GM21737 (cell line): ENCODE measurements around the gene MAK.
"Not testable (repeated sequence)": the region's sequence is repeated elsewhere in the genome, so short reads cannot be mapped to it uniquely, and the experiment has no call there.

Source experiments
- ATAC-seq: cut with Tn5 transposase; IDR thresholded peaks from one replicate; pipeline ENCODE4 v1.9.1; 2021; ENCODE audit warnings: mild to moderate bottlenecking, moderate library complexity; ENCODE audit not compliant: unreplicated experiment

MAK gene, protein sequence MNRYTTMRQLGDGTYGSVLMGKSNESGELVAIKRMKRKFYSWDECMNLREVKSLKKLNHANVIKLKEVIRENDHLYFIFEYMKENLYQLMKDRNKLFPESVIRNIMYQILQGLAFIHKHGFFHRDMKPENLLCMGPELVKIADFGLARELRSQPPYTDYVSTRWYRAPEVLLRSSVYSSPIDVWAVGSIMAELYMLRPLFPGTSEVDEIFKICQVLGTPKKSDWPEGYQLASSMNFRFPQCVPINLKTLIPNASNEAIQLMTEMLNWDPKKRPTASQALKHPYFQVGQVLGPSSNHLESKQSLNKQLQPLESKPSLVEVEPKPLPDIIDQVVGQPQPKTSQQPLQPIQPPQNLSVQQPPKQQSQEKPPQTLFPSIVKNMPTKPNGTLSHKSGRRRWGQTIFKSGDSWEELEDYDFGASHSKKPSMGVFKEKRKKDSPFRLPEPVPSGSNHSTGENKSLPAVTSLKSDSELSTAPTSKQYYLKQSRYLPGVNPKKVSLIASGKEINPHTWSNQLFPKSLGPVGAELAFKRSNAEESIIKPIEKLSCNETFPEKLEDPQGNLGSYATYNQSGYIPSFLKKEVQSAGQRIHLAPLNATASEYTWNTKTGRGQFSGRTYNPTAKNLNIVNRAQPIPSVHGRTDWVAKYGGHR

DNA sequence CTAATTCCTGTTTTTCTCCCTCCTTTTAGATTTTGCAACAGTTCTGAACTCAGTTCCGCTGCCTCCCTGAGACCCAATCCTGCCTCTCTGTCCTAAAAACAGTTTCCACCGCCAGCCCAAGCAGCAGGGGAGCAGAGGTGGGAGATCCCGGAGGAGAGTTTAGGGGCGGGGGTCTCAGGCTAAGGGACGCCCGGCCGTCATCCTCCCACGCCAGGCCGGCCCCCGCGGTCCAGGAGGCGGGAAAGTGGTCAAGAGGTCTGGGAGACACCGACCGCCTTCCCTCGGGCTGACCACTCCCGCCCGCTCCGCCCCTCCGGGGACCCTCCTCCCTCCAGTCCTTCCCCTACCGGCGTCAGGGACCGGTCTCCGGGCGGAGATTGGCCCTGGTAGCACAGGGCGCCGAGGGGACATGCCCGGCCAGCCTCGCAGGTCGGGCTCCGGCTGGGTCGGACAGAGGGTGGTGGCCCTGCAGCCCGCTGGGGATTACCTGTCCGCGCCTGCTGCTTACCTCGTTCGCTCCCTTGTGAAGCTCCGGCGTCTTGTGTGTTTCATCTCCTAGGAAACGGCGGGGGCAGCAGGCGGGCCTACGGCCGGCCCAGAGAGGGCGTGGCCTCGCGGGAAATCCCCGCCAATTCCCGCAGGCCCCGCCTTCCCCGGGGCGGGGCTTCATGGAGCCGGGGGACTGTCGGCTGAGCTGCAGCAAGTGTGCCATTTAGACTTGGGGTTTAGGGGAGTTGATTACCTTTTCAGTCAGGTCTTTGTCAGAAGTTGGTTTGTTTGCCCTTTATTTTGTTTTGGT is at the start of gene MAK:
Gene MAK, minus strand, starts transcription at position 545 of the 799 bp plus-strand sequence. CDS start 7,891 bp downstream, outside the sequence.
- ATAC-seq: peak; percentile 79

DNA sequence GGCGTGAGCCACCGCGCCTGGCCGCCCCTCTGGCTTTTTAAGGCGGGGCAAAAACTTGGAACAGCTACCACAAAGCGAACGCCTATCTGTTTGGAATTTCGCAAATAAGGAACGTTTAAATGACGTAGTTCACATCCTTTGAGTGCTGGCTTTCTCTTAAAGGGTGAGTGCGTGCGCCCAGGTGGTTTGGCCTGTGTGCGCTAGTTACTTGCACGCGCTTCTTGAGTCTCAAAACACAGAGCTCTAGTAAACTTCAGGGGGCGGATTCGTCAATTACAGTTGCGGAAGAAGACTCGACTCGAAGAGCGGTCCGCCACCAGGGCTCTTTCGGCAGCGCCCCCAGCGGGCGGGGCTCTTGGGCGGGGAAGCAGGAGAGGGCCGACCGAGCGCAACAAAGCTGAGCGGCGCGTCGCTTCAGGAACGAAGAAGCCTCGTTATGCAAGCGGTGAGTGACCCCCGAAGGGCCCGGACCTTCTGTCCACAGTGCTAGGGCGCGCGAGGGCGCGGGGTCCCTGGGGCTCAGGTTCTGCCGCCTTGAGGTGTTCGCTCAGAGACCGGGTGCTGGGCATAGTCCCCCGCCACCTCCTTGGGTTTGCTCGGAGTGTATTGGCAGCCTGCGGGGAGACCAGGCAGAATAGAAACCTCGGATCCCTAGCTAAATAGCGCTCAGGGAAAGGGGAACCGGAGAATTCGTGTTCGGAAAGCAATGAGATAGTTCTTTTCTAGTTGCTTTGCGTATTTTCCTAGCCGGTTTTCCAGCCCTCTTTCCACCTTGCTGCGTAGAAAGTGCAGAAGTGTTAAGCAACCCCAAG is 48.6 kb upstream of the MAK start, which contains the start of gene SYCP2L:
Gene SYCP2L, plus strand, starts transcription at position 362 of the 812 bp plus-strand sequence. Its CDS starts 75 bp downstream, at position 437.
- ATAC-seq: peak; percentile 35

DNA sequence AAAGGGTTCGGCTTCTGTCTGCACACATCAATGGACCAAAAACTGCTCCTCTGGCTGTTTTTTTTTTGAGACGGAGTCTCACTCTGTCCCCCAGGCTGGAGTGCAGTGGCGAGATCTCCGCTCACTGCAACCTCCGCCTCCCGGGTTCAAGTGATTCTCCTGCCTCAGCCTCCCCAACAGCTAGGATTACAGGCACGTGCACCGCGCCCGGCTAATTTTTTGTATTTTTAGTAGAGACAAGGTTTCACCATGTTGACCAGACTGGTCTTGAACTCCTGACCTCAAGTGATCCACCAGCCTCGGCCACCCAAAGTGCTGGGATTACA is 48.0 kb upstream of the MAK start:
- ATAC-seq: not testable (repeated sequence)

DNA sequence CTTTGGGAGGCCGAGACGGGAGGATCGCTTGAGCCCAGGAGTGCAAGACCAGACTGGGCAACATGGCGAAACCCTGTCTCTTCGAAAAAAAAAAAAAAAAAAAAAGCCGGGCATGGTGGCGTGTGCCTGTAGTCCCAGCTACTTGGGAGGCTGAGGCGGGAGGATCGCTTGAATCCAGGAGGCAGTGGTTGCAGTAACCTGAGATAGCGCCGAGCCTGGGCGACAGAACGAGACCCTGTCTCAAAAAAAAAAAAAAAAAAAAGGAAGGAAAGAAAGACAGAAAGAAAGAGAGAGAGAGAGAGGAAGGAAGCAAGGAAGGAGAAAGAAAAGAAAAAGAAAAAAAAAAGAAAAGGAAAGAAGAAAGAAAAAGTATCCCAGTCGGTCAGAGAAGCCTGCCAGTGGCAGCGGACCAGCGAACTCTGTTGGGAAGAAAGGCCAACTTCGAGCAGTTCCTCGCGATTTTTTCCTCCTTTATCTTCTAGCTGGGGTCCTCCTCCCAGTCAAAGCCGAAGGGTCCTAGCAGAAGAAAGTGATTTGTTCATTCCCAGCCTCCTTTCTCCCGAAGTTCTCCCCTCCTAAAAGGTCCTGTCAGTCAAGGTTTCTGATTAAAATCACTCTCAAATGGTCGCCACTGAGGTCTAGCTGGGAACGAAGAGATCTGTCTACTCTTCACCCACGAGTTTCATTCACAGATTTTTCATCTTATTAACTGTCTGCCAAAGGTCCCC is 46.1 kb upstream of the MAK start:
- no peak for ATAC-seq

DNA sequence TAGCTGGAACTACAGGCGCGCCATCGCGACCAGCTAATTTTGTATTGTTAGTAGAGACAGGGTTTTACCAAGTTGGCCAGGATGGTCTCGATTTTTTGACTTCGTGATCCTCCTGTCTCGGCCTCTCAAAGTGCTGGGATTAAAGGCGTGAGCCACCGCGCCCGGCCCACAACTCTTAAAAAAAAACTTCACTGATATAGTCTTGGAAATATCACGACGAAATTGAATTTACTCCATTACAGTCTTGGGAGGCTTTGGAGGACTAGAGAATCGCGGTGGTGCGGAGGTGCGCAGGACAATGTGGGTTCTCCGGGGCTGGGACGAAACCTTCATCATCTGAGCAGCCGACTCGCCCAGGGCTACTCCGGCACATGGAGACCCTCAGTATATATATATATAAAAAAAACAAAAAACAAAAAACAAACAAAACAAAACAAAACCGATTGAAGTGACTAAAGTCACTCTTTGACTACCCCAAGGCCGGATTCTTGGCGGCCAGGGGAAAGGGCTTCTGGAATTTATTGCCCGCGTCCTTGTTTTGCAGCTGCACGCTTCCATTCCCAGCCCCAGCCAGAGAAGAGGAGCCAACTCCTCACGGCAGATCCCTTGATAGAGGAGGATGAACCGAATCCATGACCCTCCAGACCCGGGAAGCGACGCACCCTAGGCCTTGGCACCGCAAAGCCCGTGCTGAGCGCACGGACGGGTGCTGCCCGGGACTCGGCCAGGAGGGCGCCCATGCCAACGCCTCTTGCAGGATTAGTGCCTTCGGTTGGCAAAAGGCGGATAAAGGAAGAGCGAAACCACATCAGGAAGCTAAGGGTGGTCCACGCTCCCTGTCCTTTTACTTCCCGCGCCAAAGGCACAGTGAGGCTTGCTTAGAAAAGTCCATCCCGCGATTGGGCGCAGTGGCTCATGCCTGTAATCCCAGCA is 45.2 kb upstream of the MAK start:
- ATAC-seq: no peak

DNA sequence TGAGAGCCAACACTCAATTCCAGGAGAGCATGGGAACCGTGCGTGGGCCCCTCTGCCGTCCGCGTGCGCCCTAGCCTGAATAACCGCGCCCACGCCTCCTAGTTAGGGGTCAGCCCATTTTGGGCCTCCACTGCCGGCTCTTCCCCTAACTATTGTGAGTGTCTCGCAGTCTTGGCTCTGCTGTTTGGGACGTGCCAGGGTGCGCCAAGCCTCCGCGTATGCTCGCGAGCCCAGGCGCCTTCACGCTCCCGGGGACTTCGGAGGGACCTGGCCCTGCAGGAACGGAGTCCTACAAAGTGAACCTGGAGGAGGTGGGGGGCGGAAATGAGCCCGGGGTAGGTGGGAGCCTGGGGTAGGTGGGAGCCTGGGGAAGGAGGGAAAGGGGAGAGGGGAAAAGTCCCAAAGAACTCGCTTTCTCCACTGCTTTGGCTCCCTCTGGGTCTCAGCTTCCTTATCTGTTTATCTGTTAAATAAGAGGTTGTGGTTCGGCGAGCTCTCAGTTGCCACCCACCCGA is 44.4 kb upstream of the MAK start:
- no peak for ATAC-seq

DNA sequence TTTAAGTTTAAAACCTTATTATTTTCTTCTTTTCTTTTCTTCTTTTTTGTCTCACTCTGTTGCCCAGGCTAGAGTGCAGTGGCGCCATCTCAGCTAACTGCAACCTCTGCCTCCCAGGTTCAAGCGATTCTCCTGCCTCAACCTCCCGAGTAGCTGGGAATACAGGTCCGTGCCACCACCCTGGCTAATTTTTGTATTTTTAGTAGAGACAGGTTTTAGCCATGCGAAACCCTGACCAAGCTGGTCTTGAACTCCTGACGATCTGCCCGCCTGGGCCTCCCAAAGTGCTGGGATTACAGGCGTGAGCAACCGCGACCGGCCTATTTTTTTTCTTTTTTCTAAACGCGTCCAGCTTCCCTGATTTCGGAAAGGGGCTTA is 43.9 kb upstream of the MAK start:
- not testable (repeated sequence) for ATAC-seq

DNA sequence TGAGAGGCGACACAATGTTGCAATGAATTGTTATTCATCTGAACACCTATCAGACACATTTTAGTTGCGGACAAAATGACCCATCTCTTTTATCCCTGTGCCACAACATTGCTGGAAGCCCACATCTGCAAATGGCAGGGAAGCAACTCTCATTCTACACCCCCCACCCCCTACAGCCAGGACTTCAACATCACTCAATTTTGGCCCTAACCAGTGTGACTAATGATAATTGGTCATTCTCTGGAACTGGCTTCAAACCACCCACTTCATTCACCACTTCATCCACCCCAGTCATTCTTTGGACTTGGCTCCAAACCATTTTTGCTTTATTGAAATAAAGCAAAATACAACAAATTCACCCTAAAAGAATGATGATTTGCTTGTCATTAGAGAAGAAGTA is 42.0 kb upstream of the MAK start:
- ATAC-seq: no peak

DNA sequence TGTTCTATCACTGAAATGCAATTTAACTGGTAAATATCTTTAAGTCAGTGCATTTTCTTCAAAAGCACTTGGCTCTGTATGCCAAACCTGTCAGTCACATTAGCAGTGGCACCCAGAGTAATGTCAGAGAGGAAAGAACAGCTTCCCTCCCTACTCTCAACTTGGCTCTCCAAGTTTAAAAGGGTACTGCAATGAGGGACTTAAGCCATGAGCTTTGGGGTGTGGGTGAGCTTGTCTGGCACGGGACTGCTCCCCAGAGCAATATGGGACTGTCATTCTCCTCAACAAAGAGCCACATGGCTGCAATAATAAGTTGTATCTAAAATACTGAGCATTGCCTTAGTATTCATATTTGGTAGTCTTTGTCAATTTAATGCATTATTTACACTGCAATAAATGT is 39.5 kb upstream of the MAK start:
- ATAC-seq: no peak

DNA sequence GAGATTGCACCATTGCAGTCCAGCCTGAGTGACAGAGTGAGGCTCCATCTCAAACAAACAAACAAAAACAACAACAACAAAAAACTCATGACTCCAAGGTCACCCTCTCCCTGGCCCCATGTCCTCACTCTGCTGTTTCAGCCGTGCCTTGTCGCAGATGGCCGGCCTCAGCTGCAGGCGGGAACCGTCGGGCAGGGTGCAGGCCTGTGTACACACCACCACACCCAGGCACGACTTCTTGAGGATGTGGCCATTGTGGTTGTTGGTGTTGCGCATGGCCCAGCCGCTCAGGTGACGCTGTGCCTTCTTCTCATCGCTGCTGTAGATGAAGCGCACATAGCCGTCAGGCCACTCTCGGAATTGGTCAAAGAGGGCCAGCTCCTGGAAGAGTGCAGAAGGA is 38.7 kb upstream of the MAK start:
- ATAC-seq: no peak

DNA sequence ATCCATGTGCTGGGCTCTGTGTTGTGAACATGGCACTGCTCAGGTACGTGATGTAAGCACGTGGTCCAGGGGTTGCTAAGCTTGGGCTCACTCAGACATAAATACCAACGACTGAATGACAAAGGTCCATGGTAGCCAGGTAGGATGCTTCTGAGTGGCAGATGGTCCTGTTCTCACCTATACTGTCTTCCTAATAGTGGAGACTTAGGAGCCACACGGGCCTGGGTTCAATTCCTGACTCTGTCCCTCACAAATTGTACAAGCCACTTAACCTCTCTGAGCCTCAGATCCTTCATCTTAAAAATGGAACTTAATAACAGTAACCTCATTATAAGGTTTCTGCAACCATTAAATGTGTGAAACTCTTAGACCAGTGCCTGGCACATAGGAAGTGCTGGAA is 36.7 kb upstream of the MAK start:
- ATAC-seq: no peak

DNA sequence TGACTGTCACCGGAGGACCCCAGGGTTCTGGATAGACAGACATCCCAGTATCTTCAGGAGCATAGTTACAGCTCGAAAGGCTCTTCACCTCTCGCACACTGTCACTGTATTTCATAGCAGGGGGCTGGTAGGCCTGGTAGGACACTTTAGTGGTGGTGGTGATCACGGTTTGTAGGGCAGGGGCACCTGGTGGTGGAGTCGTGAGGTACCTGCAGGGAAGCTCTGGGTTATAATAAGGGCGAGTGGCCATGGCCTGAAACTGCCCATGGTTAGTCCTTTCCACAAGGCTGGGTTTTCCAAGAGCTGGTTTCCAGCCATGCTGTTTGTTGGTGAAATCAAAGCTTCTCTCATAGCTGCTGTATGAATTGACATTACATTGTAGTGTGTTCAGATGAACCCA is 35.9 kb upstream of the MAK start:
- no peak for ATAC-seq

DNA sequence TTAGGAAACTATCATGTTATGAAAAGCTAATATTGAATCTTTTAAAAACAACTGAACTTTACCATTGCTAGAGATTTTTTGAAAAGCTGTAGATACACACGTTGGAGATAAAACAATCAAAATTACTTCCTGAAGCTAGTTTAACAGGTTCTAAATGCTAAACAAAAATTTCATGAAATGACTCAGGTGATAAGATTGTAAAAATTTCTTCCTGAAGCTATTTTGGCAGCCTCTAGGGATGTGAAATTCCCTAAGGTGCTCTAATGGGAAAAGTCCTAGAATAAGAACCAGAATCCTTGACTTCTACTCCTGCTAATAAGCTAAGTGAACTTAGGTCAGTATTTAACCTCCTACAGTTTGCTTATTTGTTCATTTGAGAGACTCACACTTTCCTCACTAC is 35.0 kb upstream of the MAK start:
- no peak for ATAC-seq

DNA sequence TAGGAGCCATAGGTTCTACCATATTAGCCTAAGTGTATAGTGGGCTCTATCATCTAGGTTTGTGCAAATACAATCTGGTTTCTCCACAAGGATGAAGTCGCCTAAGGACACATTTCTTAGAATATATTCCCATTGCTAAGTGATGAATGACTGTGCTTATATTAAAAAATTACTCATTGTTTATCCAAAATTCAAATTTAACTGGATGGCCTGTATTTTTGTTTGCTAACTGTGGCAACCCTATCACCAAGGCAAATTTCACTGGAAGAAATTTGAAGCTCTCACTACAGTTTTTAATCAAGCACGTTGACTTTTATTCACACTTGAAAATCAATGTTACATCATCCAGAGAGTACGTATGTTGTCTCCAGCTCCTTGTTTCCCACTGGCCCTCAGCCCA is 29.6 kb upstream of the MAK start:
- ATAC-seq: no peak

DNA sequence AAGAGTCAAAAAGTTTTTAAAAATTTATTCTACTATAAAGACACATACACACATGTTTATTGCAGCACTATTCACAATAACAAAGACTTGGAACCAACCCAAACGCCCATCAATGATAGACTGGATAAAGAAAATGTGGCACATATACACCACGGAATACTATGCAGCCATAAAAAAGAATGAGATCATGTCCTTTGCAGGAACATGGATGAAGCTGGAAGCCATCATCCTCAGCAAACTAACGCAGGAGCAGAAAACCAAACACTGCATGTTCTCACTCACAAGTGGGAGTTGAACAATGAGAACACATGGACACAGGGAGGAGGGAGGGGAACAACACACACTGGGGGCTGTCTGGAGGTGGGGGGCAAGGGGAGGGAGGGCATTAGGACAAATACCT is 28.4 kb upstream of the MAK start:
- ATAC-seq: not testable (repeated sequence)

DNA sequence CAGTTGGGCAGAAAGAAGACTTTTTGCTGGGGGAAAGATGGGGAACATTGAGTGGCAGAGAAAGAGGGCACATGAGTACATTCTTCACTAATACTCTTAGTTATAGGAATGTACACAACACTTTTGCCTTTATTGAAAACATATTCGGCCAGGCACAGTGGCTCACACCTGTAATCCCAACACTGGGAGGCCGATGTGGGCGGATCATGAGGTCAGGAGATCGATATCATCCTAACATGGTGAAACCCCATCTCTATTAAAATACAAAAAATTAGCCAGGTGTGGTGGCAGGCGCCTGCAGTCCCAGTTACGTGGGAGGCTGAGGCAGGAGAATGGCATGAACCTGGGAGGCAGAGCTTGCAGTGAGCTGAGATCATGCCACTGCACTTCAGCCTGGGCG is 24.7 kb upstream of the MAK start:
- ATAC-seq: not testable (repeated sequence)

DNA sequence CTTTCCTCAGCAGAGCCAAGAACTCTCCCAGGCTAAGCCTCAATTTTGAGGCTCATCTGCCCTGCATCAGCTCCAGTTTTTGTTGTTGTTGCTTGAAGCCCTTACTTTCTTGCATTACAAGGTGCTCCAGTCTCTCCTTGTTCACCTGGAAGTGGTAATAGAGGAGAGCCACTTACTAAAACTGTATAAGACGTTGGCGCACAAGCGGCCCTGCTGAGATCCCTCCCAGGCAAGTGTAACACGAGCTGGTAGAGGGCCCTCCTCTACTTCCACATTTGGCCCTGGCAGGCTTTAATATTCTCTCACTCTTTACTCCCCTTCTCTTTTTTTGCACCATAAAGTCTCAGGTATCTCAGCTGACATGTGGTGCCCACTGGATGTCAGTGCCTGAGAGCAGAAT is 24.0 kb upstream of the MAK start:
- ATAC-seq: no peak

DNA sequence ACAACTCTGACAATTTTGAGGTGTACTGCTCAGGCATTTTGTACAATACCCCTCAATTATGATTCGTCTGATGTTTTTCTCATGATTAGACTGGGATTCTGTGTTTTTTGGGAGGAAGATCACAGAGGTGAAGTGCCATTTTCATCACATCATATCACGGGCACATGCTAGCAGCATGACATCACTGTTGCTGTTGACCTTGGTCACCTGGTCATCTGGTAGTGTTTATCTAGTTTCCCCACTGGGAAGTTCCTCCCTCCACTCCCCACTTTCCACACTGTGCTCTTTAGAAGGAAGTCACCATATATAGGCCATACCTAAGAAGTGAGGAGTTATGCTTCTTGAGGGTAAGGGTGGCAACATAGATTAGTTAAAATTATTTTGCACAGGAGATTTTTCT is 22.7 kb upstream of the MAK start:
- no peak for ATAC-seq

DNA sequence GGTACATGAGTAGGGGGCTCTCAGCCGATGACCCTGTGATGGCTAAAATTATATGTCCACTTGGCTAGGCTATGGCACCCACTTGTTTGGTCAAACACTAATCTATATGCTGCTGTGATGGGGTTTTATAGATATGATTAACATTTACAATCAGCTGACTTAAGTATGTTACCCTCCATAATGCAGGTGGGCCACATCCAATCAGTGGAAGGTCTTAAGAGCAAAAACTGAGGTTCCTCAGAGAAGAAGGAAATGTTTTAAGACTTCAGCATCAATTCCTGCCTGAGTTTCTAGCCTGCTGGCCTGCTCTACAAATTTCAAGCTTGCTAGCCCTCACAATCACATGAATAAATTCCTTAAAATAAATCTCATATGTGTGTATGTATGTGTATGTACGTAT is 18.9 kb upstream of the MAK start:
- ATAC-seq: no peak
